ENCODE results near the gene PTPRG. TPM values are rescaled to one million over a fixed set of nuclear protein-coding genes. Genes with fewer than 3 reads are reported as not detected.

Gene PTPRG
- total RNA-seq, 1 experiment from 2014 or later, result 11.7 TPM

DNA sequence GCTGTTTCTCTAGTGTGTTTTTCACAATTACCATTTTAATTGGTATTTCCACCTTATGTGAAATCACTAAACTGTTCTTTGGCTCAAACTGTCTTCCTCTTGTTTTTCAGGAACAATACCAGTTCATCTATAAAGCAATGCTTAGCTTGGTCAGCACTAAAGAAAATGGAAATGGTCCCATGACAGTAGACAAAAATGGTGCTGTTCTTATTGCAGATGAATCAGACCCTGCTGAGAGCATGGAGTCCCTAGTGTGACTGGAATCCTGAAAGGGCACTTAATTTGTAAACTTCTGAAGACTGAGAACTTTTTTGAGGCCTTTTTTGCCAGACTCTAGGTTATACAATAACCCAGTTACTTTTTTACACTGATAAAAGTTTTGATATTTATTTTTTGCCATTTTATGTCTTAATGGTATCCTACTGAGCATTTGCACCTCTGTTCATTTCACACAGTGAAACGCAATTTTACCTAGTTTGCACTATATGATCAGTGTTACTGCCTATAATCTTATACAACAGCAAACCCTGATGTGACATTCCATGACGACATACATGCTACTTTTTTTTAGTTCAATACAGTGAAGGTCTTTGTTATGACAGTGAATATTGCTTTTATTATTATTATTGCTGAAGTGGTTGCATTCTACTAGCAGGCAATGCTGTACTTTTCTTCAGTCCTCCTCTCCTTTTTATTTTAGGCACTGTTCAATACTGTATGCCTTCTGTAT, 731.8 kb downstream of the PTPRG start:
- no peak overlapping the region for H3K27ac ChIP-seq (ENCODE audit: low read depth, low read length, poor library complexity, severe bottlenecking)
- ChIA-PET CTCF (no interaction called here), POLR2A (ENCODE audit: low non-redundant PET) (no interaction called here)
- no peaks in the 10 kb centered on the region for H3K4me1 ChIP-seq (ENCODE audit: insufficient read depth, low read length, poor library complexity, severe bottlenecking)
- no peak for DNase-seq (ENCODE audit: low spot score)
- TF ChIP-seq CTCF (conservative IDR thresholded peaks at IDR 0.05; ENCODE audit: low read depth, low read length) (no peak), EZH2 (IDR thresholded peaks at IDR 0.05; ENCODE audit: borderline replicate concordance, low read depth, low read length, poor library complexity, severe bottlenecking) (no peak)
- no TSS peak for BruUV-seq (replicated peaks)
- no peaks in the 10 kb centered on the region for H3K27me3 ChIP-seq (replicated peaks; ENCODE audit: insufficient read depth, low read depth, low read length, poor library complexity)
- H3K4me3 ChIP-seq (ENCODE audit: low read depth, low read length, poor library complexity, severe bottlenecking), result no peak overlapping the region
- no peaks in the 10 kb centered on the region for H3K36me3 ChIP-seq (ENCODE audit: insufficient read depth, low read length, poor library complexity, severe bottlenecking)
- intact Hi-C loops (cut with micrococcal nuclease; ENCODE audit: unreplicated experiment), result no loop called here
- H3K9me3 ChIP-seq (ENCODE audit: low read depth, low read length, poor library complexity, severe bottlenecking), result no peaks in the 10 kb centered on the region

- DNase-seq (ENCODE audit: low spot score), result no peak
- CTCF ChIA-PET, result no interaction called here
- Histone ChIP-seq H3K4me1 (ENCODE audit: insufficient read depth, low read length, poor library complexity, severe bottlenecking) (no peaks in the 10 kb centered on the region), H3K27me3 (replicated peaks; ENCODE audit: insufficient read depth, low read depth, low read length, poor library complexity) (no peaks in the 10 kb centered on the region), H3K9me3 (ENCODE audit: low read depth, low read length, poor library complexity, severe bottlenecking) (no peaks in the 10 kb centered on the region), H3K36me3 (ENCODE audit: insufficient read depth, low read length, poor library complexity, severe bottlenecking) (no peaks in the 10 kb centered on the region), H3K27ac (ENCODE audit: low read depth, low read length, poor library complexity, severe bottlenecking) (no peak overlapping the region), H3K4me3 (ENCODE audit: low read depth, low read length, poor library complexity, severe bottlenecking) (no peak overlapping the region)
- TF ChIP-seq CTCF (conservative IDR thresholded peaks at IDR 0.05; ENCODE audit: low read depth, low read length) (no peak), EZH2 (IDR thresholded peaks at IDR 0.05; ENCODE audit: borderline replicate concordance, low read depth, low read length, poor library complexity, severe bottlenecking) (no peak)
- intact Hi-C loops (cut with micrococcal nuclease; ENCODE audit: unreplicated experiment), result no loop called here
- POLR2A ChIA-PET (ENCODE audit: low non-redundant PET), result no interaction called here
- BruUV-seq (replicated peaks), result no TSS peak
Measured at GRCh38 chr3:62295571-62295970, 734.2 kb downstream of the PTPRG start.

- intact Hi-C loops (cut with micrococcal nuclease; ENCODE audit: unreplicated experiment), result no loop called here
- POLR2A ChIA-PET (ENCODE audit: low non-redundant PET), result no interaction called here
- TF ChIP-seq CTCF (conservative IDR thresholded peaks at IDR 0.05; ENCODE audit: low read depth, low read length) (no peak), EZH2 (IDR thresholded peaks at IDR 0.05; ENCODE audit: borderline replicate concordance, low read depth, low read length, poor library complexity, severe bottlenecking) (no peak)
- no peak overlapping the region for H3K4me3 ChIP-seq (ENCODE audit: low read depth, low read length, poor library complexity, severe bottlenecking)
- CTCF ChIA-PET, result no interaction called here
- DNase-seq (ENCODE audit: low spot score), result no peak
- H3K27me3 ChIP-seq (replicated peaks; ENCODE audit: insufficient read depth, low read depth, low read length, poor library complexity), result no peaks in the 10 kb centered on the region
- no peaks in the 10 kb centered on the region for H3K4me1 ChIP-seq (ENCODE audit: insufficient read depth, low read length, poor library complexity, severe bottlenecking)
- BruUV-seq (replicated peaks), result no TSS peak
- H3K27ac ChIP-seq (ENCODE audit: low read depth, low read length, poor library complexity, severe bottlenecking), result no peak overlapping the region
- H3K36me3 ChIP-seq (ENCODE audit: insufficient read depth, low read length, poor library complexity, severe bottlenecking), result no peaks in the 10 kb centered on the region
- H3K9me3 ChIP-seq (ENCODE audit: low read depth, low read length, poor library complexity, severe bottlenecking), result no peaks in the 10 kb centered on the region
Measured at GRCh38 chr3:62300617-62301016, 739.2 kb downstream of the PTPRG start.
